Stimulated activated naive CD8-positive, alpha-beta T cell treated with anti-CD3 and anti-CD28 coated beads, Interleukin-15, Interleukin-2, amounts not matched to agents 100 U/mL and 50 U/mL, for 24 hours (primary cell): Measurements from ENCODE around the gene RNF222.
A peak's percentile ranks its signal among the peaks of the same experiment; 100 is the strongest.
"Not testable (repeated sequence)": the region's sequence is repeated elsewhere in the genome, so short reads cannot be mapped to it uniquely, and the experiment has no call there.

Experiments
- ATAC-seq: fragments of 150-1000 bp; cut with Tn5 transposase; one replicate; pipeline ENCODE4 v1.10.0; 2021
- DNase-seq: peaks from one replicate; pipeline ENCODE4 v3.0.0; 2021

RNF222 gene

DNA sequence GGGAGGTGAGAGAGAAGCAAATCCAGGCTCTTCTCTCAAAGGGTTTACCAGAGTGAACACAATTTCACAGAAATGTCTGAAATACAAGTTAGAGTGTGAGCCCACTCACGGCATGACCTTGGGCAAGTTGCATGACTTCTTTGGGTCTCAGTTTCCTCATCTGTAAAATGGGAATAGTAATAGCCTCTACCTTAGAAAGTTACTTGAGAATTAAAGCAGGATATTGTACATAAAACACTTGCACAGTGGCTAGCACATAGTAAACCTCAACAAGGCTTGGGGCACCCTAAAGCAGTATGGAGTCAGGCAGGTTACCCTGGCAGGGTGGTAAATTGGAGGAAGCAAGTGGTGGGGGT, 13.2 kb upstream of the RNF222 start:
- ATAC-seq (no peak), DNase-seq (no peak)

DNA sequence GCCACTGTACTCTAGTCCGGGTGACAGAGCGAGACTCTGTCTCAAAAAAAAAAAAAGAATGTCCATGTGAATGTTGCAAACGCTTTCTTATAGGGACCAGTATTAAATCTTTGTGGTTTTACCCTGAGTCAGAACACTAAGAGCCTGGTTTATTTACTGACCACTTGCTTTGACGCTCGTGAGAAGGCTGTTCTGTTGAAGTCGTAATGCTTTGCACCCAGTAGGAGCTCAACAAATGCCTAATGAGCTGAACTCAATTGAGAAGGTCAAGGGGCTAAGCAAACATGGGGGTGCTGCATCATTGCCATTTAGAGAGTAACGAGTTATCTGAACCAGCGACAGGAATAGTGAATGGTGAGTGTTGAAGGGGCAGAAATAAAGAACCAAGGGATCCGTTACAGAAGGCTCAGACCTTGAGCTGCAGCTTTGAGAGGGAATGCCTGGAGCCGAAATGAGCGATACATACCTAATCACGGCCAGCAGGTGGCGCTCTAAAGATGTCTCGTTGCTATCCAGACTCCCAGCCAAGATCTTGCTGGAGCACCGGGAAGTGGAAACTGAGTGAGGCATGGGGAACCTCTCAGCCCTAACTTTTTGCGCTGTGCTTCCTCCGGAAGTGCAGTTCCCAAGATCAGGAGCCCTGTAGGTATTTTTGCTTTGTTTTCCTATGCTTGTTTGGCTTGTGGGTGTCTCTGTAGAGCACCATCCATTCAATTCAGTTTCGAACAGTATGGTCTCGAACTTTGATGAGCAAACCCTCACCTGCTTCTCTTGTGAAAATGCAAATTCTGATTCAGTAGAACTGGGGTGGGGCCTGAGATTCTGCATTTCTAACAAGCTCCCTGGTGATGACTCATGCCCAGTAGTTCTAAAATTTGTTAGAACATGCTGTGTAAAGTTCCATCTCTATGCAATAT, 12.6 kb upstream of the RNF222 start:
- ATAC-seq, result peak; percentile 76
- peak; percentile 87 for DNase-seq

DNA sequence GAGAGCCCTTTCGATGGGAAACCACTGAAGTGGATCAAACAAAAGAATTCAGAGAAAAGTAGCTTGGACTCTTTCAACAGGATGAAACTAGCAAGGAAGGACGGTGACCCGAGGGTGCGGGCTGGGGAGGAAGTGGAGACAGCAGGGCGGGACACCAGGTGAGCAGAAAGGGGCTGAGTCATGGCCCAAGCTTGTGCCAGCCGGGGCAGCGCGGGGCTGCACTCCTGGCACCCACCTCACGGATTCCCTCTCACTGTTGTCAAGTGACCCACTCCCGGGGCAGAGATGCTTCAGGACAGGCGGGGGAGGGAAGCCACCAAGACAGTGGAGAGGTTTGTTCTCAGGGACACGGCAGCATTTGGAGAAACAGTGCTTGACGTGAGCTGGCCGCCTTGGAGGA, 10.7 kb upstream of the RNF222 start:
- DNase-seq, result no peak

GRCh38 chr17:8406174-8406573, 8.5 kb upstream of the RNF222 start:
- DNase-seq (no peak), ATAC-seq (no peak)

More for the DNA sequence above, 10.7 kb upstream of the RNF222 start:
- no peak for ATAC-seq

GRCh38 chr17:8405499-8406016, 7.9 kb upstream of the RNF222 start:
- no peak for ATAC-seq
- DNase-seq, result no peak

- ATAC-seq (no peak), DNase-seq (no peak)
These were observed 5.4 kb upstream of the RNF222 start for GRCh38 chr17:8402921-8403536.

GRCh38 chr17:8401107-8401506, 3.5 kb upstream of the RNF222 start:
- ATAC-seq, result no peak
- no peak for DNase-seq

DNA sequence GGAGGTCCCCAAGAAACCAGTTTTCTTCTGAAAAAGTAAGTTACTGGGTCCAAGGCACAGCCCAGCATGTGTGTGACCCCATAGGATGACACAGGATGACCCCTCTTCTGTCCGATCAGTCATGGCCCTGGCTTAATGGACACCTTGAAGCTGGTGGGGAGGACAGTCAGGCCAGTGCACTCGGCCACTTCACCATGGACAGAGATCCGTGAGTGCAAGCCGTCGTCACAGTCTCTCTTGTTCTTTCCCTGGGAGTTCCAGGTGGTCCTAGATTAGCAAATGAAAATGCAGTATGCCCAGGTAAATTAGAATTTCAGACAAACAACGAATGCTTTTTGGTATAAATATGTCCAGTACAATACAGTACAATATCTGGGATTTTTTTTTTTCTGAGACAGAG, 1.4 kb upstream of the RNF222 start:
- ATAC-seq (no peak), DNase-seq (no peak)

DNA sequence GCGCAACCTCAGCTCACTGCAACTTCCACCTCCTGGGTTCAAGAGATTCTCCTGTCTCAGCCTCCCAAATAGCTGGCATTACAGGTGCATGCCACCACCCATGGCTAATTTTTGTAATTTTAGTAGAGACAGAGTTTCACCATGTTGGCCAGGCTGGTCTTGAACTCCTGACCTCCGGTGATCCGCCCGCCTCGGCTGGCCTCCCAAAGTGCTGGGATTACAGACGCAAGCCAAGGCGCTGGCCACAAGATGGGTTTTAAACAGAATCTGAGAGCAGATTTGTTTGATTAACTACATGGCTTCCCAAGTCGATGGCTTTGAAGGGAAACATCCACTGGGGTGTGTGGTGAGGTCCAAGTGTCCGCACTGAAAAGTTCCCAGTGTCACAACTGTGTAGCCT, 3.1 kb downstream of the RNF222 start:
- ATAC-seq, DNase-seq: not testable (repeated sequence)

GRCh38 chr17:8393470-8394231, 4.0 kb downstream of the RNF222 start:
- ATAC-seq, result peak; percentile 67

GRCh38 chr17:8392674-8393469, 4.8 kb downstream of the RNF222 start:
- ATAC-seq, result no peak
- no peak for DNase-seq

More at GRCh38 chr17:8393470-8394231, 4.0 kb downstream of the RNF222 start:
- DNase-seq, result no peak

- no peak for ATAC-seq
These were observed 5.4 kb downstream of the RNF222 start for GRCh38 chr17:8392274-8392673.

DNA sequence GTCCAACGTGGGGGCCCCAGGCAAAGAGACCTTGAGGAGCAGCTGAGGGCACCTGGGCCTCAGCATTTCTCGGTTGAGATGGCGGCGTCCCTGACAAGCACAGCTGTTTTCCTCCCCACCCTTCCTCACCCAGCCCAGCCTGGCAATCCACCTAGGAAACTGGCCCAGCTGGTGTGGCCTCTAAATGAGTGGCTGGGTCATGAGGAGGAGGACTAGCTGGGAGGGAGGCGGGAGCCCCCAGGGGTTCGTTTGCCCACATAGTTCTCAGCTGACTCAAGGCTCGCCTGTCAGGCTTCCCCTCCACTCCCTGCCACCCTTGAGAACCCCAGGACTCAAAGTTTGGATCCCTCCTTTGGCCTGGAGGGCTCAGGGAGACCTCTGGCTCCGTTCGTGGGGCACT, 5.9 kb downstream of the RNF222 start:
- ATAC-seq, result no peak

More at GRCh38 chr17:8392274-8392673, 5.4 kb downstream of the RNF222 start:
- DNase-seq, result no peak

GRCh38 chr17:8387914-8388651, 9.5 kb downstream of the RNF222 start:
- DNase-seq (no peak), ATAC-seq (no peak)

More for the DNA sequence above, 5.9 kb downstream of the RNF222 start:
- no peak for DNase-seq

- ATAC-seq (no peak), DNase-seq (no peak)
These were observed 10.8 kb downstream of the RNF222 start for GRCh38 chr17:8386841-8387240.

DNA sequence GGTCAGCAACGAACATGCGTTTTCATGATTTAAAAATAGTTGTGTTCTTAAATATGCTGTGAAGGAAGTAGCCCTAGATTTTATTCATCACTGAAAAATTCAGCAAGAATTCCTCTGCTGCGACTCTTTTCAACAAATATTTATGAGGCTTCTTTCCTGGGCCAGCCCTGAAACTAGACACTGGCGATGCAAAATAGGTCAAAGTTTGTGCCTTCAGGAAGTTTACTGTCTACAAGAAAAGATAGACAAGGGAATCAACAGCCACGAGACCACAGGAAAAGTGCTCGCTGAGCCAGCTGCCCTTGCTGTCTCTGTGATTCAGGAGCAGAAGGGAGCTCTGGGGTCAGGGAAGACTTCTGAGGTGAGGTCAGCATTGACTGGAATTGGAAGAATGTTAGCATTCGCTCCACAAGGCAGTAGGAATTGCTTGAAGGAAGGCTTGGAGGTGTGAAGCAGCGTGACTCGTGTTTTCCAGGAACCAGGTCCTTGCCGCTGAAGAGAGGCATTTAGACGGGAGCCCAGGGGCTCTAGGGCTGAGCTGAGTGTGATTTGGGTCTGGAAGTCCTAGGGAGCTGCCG, 12.7 kb downstream of the RNF222 start:
- DNase-seq, result no peak
- no peak for ATAC-seq

DNA sequence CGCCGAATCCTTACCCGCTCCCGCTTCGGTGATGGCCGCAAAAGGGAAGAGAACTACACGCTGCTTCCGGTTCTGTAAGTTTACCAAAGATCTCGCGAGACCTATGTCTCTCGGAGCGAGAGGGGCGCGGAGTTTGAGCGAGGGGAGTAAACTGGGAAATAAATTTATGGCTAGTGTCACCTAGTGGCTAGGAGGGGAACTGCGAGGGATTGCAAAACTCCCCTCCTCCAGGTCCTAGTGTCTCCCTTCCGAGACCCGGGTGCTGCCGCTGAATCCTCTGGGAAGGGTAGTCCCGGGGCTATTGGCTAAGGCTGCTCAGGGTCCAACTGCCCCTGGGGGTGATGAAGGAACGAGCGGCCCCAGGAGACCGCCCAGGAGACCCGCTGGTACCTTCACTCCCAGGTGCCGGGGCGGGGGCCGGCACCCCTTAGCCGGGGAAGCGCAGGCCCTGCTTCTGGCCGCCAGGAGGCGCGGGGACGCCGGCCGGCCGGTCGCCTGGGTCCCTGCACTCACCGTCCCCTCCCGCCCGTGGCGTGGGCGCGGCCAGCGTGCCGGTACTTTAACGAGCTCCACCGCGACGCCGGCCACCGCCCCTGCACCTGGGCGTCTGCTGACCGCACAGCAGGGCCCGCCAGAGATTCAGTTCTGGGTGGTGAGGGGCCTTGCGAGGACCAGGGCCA, 14.3 kb downstream of the RNF222 start, which contains the start of gene RPL26:
TSS of gene RPL26 (minus strand) at position 51 of the 680 bp plus-strand sequence. CDS start 883 bp downstream, outside the sequence.
- DNase-seq, result peak; percentile 91
- peak; percentile 95 for ATAC-seq

GRCh38 chr17:8382880-8383142, 14.8 kb downstream of the RNF222 start:
- DNase-seq (no peak), ATAC-seq (no peak)

DNA sequence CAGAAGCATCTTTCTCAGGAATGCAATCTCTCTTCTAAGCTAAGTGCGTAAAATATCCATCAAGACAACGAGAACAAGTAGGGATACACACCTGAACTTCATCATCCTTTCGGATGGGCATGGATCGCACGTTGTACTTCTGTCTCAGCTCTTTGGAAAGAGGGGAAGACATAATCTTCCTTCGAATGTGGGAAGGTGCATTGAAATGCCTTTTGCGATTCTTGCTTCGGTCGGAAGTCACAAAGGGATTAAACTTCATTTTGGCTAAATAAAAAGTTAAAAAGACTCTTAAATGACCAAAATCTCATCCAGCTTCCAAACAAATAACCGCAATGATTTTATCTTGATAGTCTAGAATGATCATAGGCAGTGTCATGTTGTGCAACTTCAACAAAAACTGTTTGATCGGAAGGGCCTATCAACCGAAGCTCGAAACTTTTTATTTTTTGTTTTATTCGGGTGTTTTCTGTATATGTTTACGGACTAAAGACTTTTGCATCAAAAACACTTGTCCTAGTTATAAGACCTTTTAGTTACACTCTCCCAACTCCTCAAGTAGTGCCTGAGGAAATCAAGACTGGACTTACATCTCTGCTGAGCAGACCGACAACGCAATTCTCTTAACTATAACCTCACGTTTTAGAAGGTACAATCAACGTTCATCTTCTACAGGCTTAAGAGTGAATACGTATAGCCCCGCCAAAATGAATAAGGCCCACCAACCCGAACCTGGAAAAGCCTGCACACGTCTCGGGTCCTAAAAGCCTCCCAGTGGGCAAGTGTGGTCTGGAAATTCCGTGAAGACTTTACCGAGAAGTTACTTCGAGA, 15.4 kb downstream of the RNF222 start:
- no peak for DNase-seq
- no peak for ATAC-seq
